Fibroblast of pulmonary artery (primary cell): ENCODE data around the gene KPNA6.

ENCODE experiments used
- DNase-seq: peaks from one replicate; pipeline ENCODE4 v3.0.0-alpha.2; 2010; ENCODE audit warnings: low read depth
- H3K4me3 ChIP-seq: replicated peaks from 2 replicates; pipeline ENCODE4 v1.5.1; 2011; ENCODE audit warnings: low read depth, mild to moderate bottlenecking, control low read depth, low read length, moderate library complexity
- TF ChIP-seq, protein P1 (sequence below): IDR thresholded peaks from 2 replicates; pipeline ENCODE4 v1.5.1; 2011; ENCODE audit warnings: mild to moderate bottlenecking, control low read depth, low read length, inconsistent platforms; ENCODE audit errors: missing control alignments

KPNA6 gene

DNA sequence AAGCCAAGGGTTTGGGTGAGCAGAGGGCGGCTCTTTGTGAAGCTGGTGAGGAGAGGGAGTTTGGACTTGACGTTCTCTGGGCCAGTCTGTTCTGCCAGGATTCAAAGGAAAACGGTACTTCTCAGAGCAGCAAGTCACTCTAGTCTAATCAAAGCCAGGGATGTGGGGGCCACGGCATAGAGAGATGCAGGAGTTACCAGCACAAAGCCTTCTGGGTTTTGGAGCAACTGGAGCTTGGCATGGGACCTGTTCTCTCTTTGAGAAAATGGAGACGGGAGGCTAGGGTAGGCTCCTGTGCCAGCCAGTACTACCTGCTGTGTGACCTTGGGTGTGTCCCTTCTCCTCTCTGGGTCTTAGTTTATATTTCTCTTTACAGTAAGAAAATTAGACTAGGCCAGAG is 73.7 kb downstream of the KPNA6 start:
- no peak for DNase-seq
- TF ChIP-seq, protein P1, sequence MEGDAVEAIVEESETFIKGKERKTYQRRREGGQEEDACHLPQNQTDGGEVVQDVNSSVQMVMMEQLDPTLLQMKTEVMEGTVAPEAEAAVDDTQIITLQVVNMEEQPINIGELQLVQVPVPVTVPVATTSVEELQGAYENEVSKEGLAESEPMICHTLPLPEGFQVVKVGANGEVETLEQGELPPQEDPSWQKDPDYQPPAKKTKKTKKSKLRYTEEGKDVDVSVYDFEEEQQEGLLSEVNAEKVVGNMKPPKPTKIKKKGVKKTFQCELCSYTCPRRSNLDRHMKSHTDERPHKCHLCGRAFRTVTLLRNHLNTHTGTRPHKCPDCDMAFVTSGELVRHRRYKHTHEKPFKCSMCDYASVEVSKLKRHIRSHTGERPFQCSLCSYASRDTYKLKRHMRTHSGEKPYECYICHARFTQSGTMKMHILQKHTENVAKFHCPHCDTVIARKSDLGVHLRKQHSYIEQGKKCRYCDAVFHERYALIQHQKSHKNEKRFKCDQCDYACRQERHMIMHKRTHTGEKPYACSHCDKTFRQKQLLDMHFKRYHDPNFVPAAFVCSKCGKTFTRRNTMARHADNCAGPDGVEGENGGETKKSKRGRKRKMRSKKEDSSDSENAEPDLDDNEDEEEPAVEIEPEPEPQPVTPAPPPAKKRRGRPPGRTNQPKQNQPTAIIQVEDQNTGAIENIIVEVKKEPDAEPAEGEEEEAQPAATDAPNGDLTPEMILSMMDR: no peak
- H3K4me3 ChIP-seq: peak overlapping the region; percentile 77

DNA sequence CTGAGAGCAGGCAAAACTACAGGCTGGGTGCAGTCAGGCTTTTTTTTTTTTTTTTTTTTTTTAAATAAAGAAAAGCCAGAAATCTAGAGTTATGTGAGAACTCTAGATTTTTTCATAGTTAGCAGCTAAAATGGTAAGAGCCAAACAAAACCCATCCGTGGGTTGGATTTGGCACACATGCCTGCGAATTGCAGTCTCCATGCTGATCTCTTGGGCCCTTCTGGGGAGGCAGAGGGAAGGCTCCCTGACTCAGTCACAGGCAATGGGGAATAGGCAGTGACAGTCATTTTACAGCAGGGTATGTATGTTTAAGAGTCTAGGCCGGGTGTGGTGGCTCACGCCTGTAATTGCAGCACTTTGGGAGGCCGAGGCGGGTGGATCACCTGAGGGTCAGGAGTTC is 74.2 kb downstream of the KPNA6 start:
- peak overlapping the region; percentile 77 for H3K4me3 ChIP-seq
- TF ChIP-seq, protein P1: no peak
- DNase-seq: no peak

DNA sequence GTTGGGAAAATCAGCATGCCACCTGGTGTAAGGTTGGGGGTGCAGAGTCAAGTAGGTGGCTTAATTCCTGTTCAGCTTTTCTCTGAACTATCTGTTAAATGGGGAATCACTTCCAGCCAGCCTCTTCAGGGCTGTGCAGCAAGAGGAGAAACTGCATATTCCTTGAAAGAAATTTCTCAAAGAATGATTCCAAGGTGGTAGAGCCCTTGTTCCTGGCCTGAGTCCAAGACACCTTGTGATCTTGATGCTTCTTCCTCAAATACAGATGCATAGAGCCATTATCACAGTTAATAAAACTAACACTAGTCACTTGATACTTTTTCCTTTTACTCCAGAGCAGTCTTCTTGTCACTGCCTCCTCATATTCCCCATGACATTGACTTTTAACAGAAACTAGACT is 76.8 kb downstream of the KPNA6 start:
- TF ChIP-seq, protein P1: no peak
- DNase-seq: no peak
- no peak overlapping the region for H3K4me3 ChIP-seq

DNA sequence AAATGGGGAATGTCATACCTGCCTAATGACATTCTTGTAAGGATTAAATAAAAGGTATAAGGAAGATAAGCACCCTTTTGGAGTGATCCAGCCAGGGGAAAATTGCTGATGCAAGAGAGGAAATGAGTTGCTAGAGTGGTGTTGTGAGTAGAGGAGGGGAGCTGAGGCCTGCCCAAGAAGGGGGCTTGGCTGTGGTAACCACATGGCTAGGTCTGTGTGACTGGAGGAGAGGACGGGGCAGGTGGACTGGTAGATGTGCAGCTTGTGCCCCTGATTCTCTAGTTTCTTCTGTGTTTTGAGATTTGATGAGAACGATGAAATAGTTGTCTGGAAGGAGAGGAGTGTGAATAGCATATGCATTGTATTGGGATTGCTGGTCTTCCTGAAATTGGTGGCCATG is 78.2 kb downstream of the KPNA6 start:
- no peak overlapping the region for H3K4me3 ChIP-seq
- no peak for DNase-seq
- TF ChIP-seq, protein P1: no peak

DNA sequence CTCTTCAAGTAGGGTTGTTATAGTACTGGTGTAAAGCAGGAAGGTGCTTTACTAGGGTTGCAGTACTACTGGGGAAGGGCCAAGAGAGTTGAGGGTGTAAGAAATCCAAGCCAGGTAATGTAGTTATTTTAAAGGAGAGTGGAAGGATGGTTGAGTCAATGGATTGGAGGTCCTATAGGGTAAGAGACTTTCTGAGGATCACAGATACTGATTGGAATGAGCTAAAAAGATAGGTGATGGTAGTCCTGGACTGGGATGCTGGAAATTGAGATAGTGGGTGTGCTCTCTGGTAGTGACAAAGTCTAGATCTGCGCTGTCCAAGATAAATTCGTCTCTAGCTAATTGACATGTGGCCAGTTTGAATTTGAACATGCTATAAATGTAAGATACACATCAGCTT is 78.6 kb downstream of the KPNA6 start:
- TF ChIP-seq, protein P1: no peak
- H3K4me3 ChIP-seq: no peak overlapping the region
- no peak for DNase-seq

DNA sequence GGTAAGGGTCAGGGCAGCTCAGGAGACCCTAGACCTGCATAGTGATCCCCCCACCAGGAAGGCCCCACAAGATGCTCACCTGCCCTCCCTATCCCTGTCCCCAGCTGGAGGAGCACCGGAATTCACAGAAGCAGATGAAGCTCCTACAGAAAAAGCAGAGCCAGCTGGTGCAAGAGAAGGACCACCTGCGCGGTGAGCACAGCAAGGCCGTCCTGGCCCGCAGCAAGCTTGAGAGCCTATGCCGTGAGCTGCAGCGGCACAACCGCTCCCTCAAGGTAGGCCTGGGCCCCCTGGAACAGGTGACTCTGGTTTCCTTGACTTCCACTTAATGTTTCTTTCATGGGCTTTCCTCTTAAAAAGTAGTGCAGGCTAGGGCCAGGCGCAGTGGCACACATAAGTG is 80.0 kb downstream of the KPNA6 start:
- no peak overlapping the region for H3K4me3 ChIP-seq
- no peak for DNase-seq
- TF ChIP-seq, protein P1: no peak

DNA sequence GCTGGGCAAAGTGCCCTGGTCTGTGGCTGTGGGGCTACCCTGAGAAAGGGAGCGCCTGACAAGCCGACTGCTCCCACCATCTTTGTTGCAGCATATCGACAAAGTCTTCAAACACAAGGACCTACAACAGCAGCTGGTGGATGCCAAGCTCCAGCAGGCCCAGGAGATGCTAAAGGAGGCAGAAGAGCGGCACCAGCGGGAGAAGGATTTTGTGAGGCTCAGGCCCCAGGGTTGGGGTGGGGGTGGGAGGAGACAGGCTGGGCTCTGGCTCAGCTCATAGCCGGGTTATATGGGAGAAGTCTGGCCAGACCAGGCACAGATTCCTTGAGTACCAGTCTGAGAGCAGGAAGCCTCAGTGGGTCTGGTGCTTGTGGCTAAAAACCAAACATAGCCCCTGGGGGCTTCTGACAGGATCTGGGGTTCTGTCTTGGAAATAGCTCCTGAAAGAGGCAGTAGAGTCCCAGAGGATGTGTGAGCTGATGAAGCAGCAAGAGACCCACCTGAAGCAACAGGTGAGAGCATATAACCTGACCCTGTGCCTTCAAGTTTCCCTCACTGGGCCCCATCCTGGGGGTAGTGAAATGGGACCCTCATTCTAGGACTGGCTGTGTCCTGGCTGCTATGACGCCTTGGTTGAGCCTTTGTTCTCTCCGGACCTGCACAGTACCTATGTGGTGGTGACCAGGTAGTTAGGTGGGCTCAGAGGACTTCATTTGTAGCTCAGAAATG is 84.5 kb downstream of the KPNA6 start:
- no peak for DNase-seq
- TF ChIP-seq, protein P1: no peak
- H3K4me3 ChIP-seq: no peak overlapping the region
